RPMI8226 (cell line): Measurements from ENCODE around the gene DYRK4.
A peak's percentile ranks its signal among the peaks of the same experiment; 100 is the strongest.
"Not testable (repeated sequence)": the region's sequence is repeated elsewhere in the genome, so short reads cannot be mapped to it uniquely, and the experiment has no call there.

Experiments
- DNase-seq: peaks from one replicate; pipeline ENCODE4 v3.0.0-alpha.2; 2015

The DYRK4 gene, protein sequence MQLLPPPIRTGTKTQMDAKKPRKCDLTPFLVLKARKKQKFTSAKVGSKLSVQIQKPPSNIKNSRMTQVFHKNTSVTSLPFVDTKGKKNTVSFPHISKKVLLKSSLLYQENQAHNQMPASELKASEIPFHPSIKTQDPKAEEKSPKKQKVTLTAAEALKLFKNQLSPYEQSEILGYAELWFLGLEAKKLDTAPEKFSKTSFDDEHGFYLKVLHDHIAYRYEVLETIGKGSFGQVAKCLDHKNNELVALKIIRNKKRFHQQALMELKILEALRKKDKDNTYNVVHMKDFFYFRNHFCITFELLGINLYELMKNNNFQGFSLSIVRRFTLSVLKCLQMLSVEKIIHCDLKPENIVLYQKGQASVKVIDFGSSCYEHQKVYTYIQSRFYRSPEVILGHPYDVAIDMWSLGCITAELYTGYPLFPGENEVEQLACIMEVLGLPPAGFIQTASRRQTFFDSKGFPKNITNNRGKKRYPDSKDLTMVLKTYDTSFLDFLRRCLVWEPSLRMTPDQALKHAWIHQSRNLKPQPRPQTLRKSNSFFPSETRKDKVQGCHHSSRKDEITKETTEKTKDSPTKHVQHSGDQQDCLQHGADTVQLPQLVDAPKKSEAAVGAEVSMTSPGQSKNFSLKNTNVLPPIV

DNA sequence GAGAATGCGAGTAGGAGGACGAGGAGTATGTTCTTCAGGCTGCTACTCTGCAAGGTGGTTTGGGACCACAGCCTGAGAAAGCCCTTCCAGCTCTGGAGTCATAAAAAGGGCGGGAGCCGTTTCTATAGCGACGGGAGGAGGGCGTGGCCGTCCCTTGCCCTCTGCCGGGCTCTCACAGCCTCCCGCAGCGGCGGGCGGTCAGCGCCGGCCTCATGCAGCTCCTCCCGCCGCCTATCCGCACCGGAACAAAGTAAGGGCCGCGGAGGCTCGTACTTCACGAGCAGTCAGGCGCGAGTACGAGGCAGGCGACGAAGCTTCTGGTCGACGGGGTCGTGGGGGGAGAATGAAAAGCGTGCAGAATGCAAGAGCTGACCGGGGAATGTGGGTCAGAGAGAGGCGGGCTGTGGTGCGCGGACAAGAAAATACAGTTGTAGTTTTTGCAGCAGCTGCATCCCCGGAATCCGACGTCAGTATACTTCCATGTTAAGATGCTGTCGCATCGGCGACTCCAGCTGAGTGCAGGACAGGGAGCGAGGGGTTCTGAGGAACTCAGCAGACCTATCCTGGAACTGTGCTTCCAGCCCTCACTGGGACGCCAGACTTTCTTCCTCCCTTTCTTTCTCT, at the start of gene DYRK4:
Gene DYRK4, plus strand, starts transcription at position 175 of the 624 bp plus-strand sequence. Its CDS starts 38 bp downstream, at position 213.
- no peak for DNase-seq

DNA sequence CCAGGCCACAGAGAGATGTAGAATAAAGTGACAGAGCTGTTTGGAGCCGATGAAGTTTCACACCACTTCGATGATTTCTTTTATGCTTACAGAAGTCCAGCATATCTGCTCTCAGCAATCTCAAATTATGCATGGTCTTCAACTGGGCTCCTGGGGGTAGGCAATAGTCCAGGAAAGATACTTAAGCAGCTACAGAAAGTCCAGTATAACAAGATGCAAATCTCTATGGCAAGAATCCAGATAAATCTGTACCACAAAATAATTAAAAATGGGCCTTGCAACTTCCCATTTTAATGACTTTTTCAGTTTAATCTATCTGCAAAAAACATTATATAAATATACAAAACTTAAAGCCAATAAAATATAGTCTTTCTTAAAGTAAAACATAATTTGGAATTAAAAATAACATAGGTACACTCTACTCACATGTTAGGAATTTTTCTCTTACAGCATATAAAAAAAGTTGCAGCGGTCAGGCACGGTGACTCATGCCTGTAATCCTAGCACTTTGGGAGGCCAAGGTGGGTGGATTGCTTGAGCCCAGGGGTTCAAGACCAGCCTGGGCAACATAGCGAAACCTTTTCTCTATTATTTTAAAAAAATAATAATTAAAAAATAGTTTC, 43.8 kb upstream of the DYRK4 start:
- DNase-seq, result no peak

DNA sequence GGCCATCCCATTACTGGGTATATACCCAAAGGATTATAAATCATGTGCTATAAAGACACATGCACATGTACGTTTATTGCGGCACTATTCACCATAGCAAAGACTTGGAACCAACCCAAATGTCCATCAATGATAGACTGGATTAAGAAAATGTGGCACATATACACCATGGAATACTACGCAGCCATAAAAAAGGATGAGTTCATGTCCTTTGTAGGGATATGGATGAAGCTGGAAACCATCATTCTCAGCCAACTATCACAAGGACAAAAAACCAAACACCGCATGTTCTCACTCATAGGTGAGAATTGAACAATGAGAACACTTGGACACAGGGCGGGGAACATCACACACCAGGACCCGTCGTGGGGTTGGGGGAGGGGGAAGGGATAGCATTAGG, 38.6 kb upstream of the DYRK4 start:
- DNase-seq, result not testable (repeated sequence)

DNA sequence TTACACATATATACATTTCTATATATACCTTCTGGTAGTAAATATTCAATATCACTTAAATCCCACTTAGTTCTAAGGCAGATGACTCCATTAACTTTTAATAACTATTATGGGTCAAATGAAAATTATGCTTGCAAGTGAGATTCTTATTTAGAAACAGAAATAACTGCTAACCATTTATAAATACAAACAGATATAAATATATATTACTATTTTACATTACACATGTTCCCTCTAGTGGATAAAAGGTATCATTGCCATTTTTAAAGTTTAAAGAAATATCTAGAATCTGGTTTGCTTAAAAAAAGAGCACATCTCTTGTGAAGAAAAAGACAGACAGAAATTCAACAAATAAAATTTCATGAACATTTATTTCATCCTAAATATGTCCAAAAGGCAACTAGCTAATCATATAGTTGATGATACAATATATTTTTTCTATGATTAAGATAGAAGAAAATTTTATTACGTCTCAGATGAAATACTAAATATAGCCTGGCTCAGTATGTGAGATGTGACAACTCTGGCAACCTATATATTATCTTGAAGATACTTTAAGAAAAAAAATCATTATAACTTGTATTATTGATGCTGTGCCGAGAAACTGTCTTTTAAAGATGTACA, 35.0 kb upstream of the DYRK4 start:
- no peak for DNase-seq

DNA sequence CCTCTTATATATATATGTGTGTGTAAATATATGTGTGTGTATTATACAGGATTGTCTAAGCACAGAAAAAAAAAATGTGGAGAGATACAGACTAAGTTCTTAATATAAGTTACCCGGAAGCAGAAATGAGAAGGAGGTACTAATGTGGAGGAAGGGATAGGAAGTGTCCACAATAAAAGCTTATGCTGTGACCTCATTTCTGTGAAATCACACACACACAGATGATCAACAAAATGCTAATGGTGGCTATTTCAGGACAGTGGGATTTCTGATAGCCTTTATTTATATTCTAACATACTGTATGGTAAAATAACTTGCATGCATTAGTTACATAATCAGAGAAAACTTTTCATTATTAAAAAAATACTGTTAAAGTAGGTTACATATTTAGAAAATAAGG, 31.8 kb upstream of the DYRK4 start:
- no peak for DNase-seq

DNA sequence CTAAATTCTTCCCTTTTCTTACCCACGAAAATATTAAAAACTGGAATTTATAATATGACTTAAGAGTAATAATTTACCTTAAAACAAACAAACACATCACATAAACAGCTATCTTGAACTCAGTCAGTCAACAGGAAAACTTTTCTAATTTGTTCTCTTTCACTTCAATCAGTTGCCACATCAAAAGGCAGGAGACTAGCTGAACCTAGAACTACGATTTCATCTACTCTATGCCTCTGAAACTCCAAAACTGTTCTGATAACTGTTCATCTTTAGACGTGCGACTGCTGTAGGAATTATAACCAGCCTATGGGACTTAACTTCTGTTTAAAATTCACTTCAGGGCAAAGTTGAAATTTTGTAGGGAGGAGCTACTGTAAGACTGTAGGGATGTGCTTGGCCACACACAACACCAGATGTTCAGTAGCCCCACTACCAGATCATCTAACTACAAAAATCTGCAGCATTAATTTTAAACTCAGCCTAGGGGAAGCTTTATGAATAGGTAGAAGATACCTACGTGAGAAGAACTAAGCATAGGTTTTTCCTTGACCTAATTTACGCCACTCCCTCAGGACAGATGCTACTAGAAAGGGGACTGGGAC, 30.9 kb upstream of the DYRK4 start:
- DNase-seq, result no peak

DNA sequence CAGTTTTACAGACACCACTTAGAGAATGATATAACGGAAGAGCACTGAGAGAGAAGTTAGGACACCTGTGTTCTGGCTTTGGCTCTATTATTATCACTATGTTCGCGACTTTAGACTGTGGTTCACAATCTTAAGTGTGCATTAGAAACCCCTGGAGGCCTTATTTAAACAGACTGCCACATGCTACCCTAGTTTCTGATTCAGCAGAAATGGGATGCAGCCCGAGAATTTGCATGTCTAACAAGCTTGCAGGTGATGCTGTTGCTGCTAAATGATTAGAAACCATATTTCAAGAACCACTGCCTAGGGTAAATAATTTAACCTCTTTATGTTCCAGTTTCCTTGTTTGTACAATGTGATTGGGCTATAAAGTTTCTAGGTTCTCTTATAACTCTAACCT, 26.9 kb upstream of the DYRK4 start:
- no peak for DNase-seq

DNA sequence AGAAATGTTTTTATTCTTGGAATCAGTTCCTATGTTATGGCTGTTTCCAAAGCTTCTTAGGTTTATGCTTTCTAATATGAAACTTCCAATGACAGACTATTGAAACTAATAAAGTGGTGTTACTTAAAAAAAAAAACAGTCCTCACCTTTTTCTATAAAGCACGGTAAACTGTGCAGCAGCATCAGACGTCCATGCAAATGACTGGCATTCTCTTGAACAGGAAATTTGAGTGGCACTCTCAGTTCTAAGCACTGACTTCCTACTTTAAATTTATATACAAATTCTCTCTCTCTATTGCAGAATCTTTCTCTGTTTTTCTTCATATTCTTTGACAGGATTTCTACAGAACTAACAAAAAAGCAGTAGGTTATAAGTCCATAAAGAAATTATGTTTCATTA, 26.1 kb upstream of the DYRK4 start:
- no peak for DNase-seq

DNA sequence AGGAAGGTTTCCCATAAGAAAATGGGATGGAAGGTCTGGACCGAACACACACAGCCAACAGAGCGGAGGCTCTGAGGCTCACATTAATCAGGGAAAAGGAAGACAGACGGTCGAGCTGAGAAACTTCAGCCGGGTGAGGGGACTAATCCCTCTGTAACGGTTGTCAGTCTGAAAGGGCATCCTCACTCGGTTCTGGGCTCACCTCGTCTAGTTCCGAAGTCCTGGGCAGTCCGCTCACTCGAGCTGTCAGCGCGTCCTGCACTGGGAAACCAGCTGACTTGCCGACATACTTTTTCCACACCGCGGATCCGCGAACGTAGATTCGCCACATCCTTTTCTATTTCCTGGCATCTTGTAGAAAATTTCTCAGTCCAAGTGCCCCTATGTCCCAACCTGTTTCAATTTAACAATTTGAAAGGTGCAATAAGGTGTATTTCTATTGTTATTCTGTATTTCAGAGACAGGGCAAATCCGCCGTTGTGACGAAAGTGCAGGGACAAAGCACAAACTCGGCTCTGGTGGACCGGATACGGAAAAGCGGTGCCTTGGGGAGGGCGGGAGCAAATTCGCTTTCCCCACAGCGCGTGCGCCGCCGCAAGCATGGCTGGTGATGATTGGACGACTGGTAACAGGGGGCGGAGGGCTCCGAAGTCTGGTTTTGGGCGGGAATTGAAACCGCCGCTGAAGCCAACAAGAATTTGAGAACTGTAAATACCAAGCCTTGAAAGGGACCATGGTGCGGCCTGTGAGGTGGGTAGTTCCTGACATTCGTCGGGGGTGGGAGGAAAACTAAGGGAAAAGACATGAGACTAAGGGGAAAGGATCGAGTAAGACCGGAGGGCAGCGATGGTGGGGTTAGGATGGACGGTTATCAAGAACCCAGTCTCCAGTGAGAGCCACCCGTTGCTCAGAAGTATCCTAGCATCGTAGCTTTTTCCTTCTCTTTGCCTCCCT, 23.5 kb upstream of the DYRK4 start, which contains the start of gene RAD51AP1:
Gene RAD51AP1, plus strand, starts transcription at position 684 of the 954 bp plus-strand sequence. Its CDS starts 50 bp downstream, at position 734.
- DNase-seq, result peak; percentile 98

DNA sequence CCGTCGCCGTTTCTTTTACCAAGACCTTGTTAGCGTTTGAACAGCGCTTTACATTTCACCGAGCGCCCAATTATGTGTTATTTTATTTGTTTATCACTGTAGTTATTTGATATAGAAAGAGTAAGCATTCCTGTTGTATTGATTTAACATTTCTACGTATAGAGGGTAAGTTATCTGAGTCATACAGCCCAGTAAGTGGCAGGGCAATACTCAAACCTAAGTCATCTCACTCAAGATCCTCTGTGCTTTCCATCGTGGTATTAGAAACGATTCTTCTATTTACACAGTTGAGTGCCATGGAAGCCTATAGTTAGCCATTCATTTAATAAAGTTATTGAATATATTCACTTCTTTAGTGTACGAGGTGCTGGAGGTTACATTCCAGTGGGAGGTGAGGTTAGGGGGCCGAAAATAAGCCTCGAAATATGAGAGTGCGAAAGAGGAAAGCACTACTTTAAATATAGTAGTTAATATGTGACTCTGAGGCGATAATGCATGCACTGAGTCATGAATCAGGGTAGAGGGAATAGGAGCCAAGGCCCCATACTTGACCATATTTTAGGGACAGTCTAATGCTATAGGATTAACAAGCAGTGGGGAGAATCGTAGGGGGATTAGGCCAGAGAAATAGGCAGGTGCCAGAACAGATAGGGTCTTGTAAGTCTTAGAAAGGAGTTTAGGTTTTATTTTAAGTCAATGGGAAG, 22.7 kb upstream of the DYRK4 start:
- no peak for DNase-seq

DNA sequence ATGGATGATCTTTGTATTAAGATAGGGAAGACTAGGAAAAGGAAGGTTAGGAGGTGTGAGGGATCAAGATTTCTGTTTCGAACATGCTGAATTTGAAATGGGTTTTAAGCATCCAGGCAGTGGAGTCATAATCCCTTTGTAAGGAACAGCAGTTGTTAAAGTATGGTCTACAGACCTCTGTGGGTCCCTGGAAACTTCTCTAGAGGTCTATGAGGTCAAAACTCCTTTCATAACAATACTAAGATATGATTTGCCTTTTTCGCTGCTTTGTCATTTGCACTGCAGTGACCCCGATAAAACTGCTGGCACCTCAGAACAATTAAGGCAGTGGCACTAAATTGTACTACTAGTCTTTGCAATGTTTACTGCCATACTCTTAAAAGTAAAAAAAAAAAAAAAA, 21.8 kb upstream of the DYRK4 start:
- DNase-seq, result no peak

DNA sequence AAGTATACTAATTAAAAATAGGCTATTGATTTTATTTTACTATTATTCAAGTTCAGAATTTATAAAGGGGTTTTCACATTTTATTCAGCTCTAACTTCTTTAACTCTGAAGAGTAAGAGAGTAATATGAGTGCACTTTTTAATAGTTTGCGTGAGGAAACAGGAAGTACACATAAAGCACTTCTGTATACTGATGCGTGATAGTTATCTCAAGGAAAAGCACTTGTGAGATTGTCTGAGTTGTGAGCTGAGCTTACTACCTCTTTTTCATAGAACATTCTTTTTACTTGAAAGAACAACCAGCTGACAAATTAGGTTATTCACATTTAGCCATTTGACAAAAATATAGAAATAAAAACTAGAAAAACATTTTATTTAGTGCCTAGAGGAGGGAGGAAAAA, 21.4 kb upstream of the DYRK4 start:
- DNase-seq, result no peak

DNA sequence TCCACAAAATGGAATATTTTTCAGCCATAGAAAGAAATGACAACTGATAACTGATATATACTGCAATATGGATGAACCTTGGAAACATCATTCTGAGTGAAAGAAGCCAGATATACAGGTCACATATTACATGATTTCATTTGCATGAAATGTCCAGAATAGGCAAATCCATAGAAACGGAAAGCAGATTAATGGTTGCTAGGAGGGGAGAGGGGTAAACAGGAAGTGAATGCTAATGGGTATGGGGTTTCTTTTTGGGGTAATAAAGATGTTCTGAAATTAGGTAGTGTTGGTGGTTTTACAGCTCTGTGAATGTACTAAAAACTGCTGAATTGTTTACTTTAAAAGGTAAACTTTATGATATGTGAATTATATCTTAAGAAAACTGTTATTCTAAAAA, 16.8 kb upstream of the DYRK4 start:
- DNase-seq, result no peak

DNA sequence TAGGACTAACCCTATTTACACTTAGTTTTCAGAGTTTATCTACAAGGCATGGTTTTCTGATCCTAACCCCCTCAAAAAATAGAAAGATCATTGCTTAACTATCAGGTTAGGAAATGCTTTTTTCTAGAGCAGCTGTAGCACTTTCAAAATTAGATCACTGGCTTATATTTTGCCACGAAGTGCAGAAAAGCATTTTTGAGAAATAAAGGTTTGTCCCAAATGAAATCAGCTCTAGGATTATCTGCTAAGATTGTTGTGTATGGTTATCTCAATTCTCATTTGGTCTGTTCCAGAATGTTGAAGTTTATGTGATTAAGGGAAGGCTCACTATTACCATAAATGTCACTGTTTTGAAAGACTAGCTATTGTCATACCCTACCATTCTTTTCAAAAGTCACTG, 9.8 kb upstream of the DYRK4 start:
- DNase-seq, result no peak

DNA sequence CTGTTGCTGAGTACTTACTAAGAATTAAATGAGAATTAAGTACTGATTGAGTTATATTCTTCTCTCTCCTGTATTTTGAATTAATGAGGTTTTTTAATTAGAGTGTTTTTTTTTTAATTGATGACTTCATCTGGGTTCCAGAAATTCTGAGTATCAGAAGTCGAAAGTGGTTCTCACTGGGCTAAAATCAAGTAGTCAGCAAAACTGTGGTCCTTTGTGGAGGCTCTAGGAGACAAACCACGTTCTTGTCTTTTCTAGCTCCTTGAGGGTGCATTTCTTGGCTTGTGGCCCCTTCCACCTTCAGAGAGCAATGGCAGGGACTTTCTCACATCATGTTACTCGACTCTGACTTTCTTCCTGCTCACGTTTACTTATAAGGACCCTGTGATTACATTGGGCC, 8.1 kb upstream of the DYRK4 start:
- no peak for DNase-seq

DNA sequence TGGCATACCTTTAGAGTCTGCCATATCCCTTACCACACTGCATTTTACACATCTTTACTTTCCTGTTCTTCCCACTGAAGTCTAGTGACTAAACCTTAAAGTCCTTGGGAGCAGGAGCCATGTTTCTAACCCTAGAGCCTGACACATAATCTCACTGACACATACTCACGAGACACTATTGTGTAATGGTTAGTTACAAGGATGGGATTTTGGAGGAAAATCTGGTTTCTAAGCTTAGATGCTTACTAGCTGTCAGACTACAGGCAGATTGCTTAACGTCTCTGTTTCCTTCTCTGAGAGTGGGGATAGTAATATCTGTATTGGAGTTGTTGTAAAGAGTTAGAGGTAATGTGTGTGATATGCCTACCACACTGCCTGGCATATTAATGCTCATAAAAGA, 6.2 kb upstream of the DYRK4 start:
- no peak for DNase-seq

DNA sequence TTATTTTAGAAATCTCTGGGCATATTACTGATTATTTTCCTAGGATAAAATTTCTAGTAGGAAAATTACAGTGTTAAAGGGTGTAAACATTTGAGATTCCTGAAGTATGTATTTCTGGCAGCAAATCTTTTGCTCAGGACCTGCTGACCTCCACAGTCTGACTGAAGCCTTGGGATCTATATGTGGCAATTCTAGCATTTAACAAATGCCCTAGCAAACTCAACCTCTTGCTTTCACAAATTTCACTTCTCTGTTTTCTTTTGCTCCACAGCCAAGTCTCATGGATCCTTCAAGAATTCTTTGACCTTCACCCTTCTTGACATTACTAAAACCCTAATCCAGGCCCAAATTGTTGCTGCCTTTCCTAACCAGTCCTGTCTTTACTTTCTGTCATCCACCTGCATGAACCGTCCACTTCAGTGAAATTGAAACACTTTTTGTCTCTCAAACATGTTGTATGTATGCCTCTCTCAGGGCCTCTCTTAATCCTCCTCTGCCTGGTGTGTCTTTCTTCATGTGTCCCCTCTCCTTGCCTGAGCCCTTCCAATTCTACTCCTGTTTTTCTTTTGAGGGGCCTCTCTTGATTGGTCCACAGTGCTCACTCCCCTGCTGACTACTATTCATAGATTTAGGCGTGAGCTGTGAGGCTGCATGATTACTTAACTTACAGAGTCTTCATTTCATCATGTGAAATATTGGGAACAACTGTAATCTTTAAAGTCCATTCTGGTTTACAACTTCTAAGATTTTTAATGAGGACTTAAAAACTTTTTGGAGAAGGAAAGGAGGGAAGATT, 5.1 kb upstream of the DYRK4 start:
- no peak for DNase-seq

DNA sequence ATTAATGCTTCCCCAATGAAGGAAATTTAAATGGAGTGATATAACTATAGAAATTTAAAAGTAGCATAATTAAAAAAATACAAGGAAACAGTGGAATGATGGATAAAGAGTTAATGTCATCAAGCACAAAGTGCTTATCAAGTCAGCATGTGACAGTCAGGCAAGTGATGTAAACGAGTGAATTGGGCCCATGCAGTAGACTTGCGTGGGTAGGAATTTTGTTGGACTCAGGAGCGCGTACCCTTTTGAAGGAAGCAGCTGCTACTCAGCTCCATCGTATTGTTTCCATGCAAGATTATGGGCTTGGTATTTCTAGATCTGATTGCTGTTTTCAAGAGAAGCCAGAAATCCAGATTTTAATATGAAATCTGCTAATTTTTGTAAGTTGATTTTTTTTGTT, 4.4 kb upstream of the DYRK4 start:
- no peak for DNase-seq

DNA sequence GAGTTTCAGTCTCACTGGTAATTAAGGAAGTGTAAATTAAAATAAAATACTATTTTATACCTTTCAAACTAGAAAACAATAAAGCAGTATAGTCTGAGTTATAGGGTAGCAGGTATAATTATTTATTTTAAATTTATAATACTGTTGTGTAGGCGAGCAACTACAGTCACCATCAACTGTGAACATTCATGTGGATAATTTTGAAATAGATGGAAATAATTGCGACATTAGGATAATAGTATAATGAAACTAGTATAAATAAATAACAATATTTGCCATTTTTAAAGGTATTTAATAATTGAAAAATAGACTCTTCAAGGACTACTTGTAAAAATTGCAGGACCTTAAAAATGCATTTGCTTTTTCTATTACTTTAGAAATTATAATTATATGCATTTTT, 3.8 kb upstream of the DYRK4 start:
- no peak for DNase-seq

DNA sequence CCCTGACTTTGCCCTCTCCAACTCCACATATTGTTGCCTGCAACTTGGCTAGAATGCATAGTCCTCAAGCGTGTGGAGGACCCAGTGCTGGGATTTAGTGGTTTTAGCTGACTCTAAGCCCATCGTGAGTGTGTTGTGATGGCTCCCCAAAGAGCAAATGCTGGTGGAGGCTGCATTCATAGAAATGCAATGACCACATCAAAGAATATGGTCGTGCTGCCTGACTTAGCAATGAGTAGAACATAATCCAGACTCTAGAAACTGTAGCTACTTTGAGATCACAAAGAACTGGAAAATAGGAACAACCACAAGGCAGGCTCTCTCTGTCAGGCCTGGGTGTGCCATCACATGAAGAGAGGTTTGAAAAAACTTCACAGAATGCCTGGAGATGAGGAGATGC, 1.3 kb downstream of the DYRK4 start:
- DNase-seq, result no peak
